Measurements from ENCODE around the gene LEMD2.

DNA sequence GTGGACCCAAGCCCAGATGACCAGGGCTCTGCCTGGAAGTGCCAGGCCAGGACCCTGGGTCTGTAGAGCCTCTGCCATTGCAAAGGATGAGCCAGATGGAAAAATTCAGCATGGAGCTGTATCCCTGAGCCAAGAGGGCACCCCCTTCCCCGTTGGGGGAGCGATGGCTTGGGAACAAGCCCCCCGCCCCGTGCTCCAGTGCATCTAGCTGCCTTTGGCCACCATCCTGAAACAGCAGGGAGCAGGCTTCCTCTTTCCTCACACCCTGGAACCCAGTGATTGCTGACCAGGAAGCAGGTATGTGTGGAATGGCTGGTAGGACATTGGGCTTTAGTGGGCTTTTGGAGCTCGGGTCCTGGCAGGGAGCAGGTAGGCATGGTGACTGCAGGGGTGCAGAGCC is 12.7 kb upstream of the LEMD2 start:
- TF ChIP-seq POLR2A (IDR thresholded peaks at IDR 0.05; ENCODE audit: low read length) (no peak), GATA1 (IDR thresholded peaks at IDR 0.05; ENCODE audit: low read depth, low read length) (no peak)

Measured in erythroblast (primary cell).